Cardiac fibroblast (primary cell): ENCODE results near the gene PORCN.
"Not testable (repeated sequence)": the region's sequence is repeated elsewhere in the genome, so short reads cannot be mapped to it uniquely, and the experiment has no call there.

Experiments used
- DNase-seq, 2 donors: peaks; one replicate each; pipeline versions ENCODE4 v3.0.0 to v3.0.0-alpha.2; 2010; ENCODE audit warnings: low read depth in 2 of 2
- H3K4me3 ChIP-seq, 2 donors: replicated peaks in 1 of 2; 1 replicate in 1 of 2; 2 replicates in 1 of 2; pipeline ENCODE4 v1.5.1; 2011; ENCODE audit warnings: low read depth in 2 of 2, low read length in 2 of 2, mild to moderate bottlenecking in 2 of 2, moderate library complexity in 1 of 2
- TF ChIP-seq, protein P1 (sequence below): IDR thresholded peaks from one replicate; pipeline ENCODE4 v1.5.1; 2011; ENCODE audit warnings: low read depth, mild to moderate bottlenecking, low read length, inconsistent platforms

PORCN gene

GRCh38 chrX:48521353-48522243 lies 12.8 kb downstream of the PORCN start, which contains the start of gene EBP:
Gene EBP, plus strand, starts transcription at chrX:48521808. Its CDS starts 1,964 bp downstream, at chrX:48523772.
- TF ChIP-seq, protein P1, sequence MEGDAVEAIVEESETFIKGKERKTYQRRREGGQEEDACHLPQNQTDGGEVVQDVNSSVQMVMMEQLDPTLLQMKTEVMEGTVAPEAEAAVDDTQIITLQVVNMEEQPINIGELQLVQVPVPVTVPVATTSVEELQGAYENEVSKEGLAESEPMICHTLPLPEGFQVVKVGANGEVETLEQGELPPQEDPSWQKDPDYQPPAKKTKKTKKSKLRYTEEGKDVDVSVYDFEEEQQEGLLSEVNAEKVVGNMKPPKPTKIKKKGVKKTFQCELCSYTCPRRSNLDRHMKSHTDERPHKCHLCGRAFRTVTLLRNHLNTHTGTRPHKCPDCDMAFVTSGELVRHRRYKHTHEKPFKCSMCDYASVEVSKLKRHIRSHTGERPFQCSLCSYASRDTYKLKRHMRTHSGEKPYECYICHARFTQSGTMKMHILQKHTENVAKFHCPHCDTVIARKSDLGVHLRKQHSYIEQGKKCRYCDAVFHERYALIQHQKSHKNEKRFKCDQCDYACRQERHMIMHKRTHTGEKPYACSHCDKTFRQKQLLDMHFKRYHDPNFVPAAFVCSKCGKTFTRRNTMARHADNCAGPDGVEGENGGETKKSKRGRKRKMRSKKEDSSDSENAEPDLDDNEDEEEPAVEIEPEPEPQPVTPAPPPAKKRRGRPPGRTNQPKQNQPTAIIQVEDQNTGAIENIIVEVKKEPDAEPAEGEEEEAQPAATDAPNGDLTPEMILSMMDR, result no peak
- DNase-seq, result peak; percentile 81 to 89
- peak within 1 kb of the TSS; percentile 54 to 65 for H3K4me3 ChIP-seq

GRCh38 chrX:48522291-48522690 lies 13.5 kb downstream of the PORCN start:
- DNase-seq, result no peak
- TF ChIP-seq, protein P1, result no peak
- H3K4me3 ChIP-seq, result peak overlapping the region; percentile 54 to 65

GRCh38 chrX:48523682-48524081 lies 14.9 kb downstream of the PORCN start:
- DNase-seq, result no peak
- H3K4me3 ChIP-seq, result no peak overlapping the region
- TF ChIP-seq, protein P1, result no peak

DNA sequence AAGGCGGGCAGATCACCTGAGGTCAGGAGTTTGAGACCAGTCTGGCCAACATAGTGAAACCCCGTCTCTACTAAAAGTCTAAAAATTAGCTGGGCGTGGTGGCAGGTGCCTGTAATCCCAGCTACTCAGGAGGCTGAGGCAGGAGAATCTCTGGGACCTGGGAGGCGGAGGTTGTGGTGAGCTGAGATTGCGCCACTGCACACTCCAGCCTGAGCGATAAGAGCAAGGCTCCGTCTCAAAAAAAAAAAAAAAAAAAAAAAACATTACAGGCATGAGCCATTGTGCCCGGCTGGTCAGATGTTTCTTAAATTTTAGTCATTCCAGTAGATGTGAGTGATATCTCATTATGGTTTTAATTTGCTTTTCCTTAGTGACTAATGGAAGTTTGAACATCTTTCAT lies 17.1 kb downstream of the PORCN start:
- peak; percentile 21 to 46 for DNase-seq
- H3K4me3 ChIP-seq, result not testable (repeated sequence)

- DNase-seq, result no peak
- no peak overlapping the region for H3K4me3 ChIP-seq
- TF ChIP-seq, protein P1, result no peak
Observed at GRCh38 chrX:48530736-48531135, 21.9 kb downstream of the PORCN start.

DNA sequence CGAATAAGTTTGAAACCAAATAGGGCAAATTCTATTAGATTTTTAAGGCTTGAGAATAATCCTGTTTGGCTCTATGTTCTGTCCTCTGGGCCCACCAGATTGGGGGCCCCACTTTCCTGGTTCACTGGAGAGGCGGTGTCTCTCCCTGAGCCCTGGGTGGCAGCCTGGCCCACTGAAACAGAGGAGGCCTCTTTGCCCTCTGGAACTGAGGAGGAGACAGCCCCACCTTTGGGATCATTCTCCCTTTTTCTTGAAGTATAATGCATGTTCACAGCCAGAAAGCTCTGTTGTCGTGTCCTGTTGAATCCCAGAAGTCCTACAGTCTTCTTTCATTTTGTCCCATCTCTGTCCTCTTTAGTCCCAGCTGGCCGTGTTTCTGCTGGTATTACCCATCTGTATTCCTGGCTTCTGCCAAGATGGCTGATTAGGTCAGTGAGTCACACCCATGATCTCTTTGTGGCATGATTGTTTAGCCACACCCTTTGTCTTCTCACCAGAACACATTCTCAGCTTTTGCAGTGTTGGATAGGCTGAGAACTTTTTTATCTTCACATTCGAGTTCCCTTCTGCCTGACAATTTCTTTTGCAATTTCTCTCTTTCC lies 22.7 kb downstream of the PORCN start:
- H3K4me3 ChIP-seq, result no peak overlapping the region
- DNase-seq, result peak; percentile 80 to 86
- TF ChIP-seq, protein P1, result no peak

DNA sequence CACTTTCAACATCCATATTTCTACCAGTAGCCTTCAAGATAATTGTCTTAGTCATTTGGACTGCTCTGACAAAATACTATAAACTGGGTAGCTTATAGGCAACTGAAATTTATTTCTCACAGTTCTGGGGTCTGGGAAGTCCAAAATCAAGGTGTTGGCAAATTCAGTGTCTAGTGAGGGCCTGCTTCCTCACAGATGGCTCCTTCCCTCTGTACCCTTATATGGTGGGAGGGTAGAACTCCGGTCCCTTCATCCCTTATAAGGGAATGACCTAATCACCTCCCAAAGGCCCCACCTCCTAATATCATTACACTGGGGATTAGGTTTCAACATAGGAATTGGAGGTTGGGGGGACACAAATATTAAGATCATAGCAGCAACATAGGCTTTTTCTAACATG lies 23.4 kb downstream of the PORCN start:
- no peak overlapping the region for H3K4me3 ChIP-seq
- TF ChIP-seq, protein P1, result no peak
- peak; percentile 12 to 40 for DNase-seq
